Liver (tissue), 9 donors: ENCODE measurements around the gene CLIC1. TPM values are rescaled to one million over a fixed set of nuclear protein-coding genes. Genes with fewer than 3 reads are reported as not detected.

Experiments used
- DNase-seq: peaks from one replicate; pipeline ENCODE4 v3.0.0-alpha.2; 2017; ENCODE audit warnings: low spot score
- H3K27ac ChIP-seq, 2 donors: one replicate each; pipeline ENCODE4 v1.7.0; 2013; ENCODE audit warnings: inconsistent platforms in 2 of 2, low read length in 2 of 2, control low read depth in 1 of 2, low read depth in 1 of 2, mild to moderate bottlenecking in 1 of 2
- H3K27me3 ChIP-seq, 4 donors: one replicate each; pipeline versions ENCODE4 v1.6.1 to v1.7.0; 2013; ENCODE audit warnings: low read length in 3 of 4, inconsistent platforms in 1 of 4, mild to moderate bottlenecking in 1 of 4, moderate library complexity in 1 of 4; ENCODE audit not compliant: control insufficient read depth in 4 of 4, insufficient read depth in 4 of 4
- H3K36me3 ChIP-seq, 4 donors: one replicate each; pipeline versions ENCODE4 v1.6.1 to v1.7.0; 2013; ENCODE audit warnings: low read length in 3 of 4, mild to moderate bottlenecking in 3 of 4, low read depth in 1 of 4, moderate library complexity in 1 of 4; ENCODE audit not compliant: control insufficient read depth in 4 of 4, insufficient read depth in 3 of 4
- H3K4me1 ChIP-seq, 4 donors: one replicate each; pipeline versions ENCODE4 v1.6.1 to v1.7.0; 2013; ENCODE audit warnings: low read length in 3 of 4, mild to moderate bottlenecking in 3 of 4, moderate library complexity in 1 of 4; ENCODE audit not compliant: control insufficient read depth in 4 of 4, insufficient read depth in 4 of 4
- H3K4me3 ChIP-seq, 3 donors: one replicate each; pipeline versions ENCODE4 v1.6.1 to v1.7.0; 2013; ENCODE audit warnings: low read length in 3 of 3, control low read depth in 1 of 3, low read depth in 1 of 3, mild to moderate bottlenecking in 1 of 3
- H3K9ac ChIP-seq, 2 donors: one replicate each; pipeline ENCODE4 v1.7.0; 2013; ENCODE audit warnings: low read length in 2 of 2, mild to moderate bottlenecking in 2 of 2, moderate library complexity in 2 of 2, control low read depth in 1 of 2, low read depth in 1 of 2
- H3K9me3 ChIP-seq, 4 donors: one replicate each; pipeline versions ENCODE4 v1.6.1 to v1.7.0; 2013; ENCODE audit warnings: low read length in 3 of 4; ENCODE audit not compliant: control insufficient read depth in 4 of 4
- ATF3 ChIP-seq: IDR thresholded peaks from 2 replicates; pipeline ENCODE4 v1.6.1; 2016; ENCODE audit warnings: antibody characterized with exemption
- EGR1 ChIP-seq, 2 donors: IDR thresholded peaks; 2 replicates each; pipeline ENCODE4 v1.6.1; 2016 to 2018; ENCODE audit warnings: antibody characterized with exemption in 2 of 2, low read depth in 2 of 2
- FOXA1 ChIP-seq: IDR thresholded peaks from 2 replicates; pipeline ENCODE4 v1.6.1; 2016; ENCODE audit warnings: antibody characterized with exemption
- FOXA2 ChIP-seq: IDR thresholded peaks from 2 replicates; pipeline ENCODE4 v1.6.1; 2016; ENCODE audit warnings: antibody characterized with exemption
- GABPA ChIP-seq, 2 donors: IDR thresholded peaks in 1 of 2; conservative IDR thresholded peaks in 1 of 2; 2 replicates each; pipeline ENCODE4 v1.6.1; 2016; ENCODE audit warnings: antibody characterized with exemption in 2 of 2, mild to moderate bottlenecking in 1 of 2, moderate library complexity in 1 of 2
- HNF4A ChIP-seq, 2 donors: conservative IDR thresholded peaks; 2 replicates each; pipeline ENCODE4 v1.6.1; 2016; ENCODE audit warnings: antibody characterized with exemption in 2 of 2, mild to moderate bottlenecking in 2 of 2
- HNF4G ChIP-seq: IDR thresholded peaks from 2 replicates; pipeline ENCODE4 v1.6.1; 2016; ENCODE audit warnings: antibody characterized with exemption
- JUND ChIP-seq, 2 donors: IDR thresholded peaks; 2 replicates each; pipeline ENCODE4 v1.6.1; 2016; ENCODE audit warnings: antibody characterized with exemption in 2 of 2
- NR2F2 ChIP-seq: IDR thresholded peaks from 2 replicates; pipeline ENCODE4 v1.6.1; 2016; ENCODE audit warnings: antibody characterized with exemption
- RAD21 ChIP-seq, 2 donors: IDR thresholded peaks; 2 replicates each; pipeline ENCODE4 v1.6.1; 2016; ENCODE audit warnings: antibody characterized with exemption in 2 of 2, mild to moderate bottlenecking in 2 of 2
- REST ChIP-seq: IDR thresholded peaks from 2 replicates; pipeline ENCODE4 v1.6.1; 2016; ENCODE audit warnings: antibody characterized with exemption, mild to moderate bottlenecking
- RXRA ChIP-seq, 2 donors: IDR thresholded peaks; 2 replicates each; pipeline ENCODE4 v1.6.1; 2017 to 2018; ENCODE audit warnings: antibody characterized with exemption in 2 of 2, mild to moderate bottlenecking in 1 of 2
- SP1 ChIP-seq: IDR thresholded peaks from 2 replicates; pipeline ENCODE4 v1.6.1; 2018; ENCODE audit warnings: antibody characterized with exemption, mild to moderate bottlenecking
- TAF1 ChIP-seq: conservative IDR thresholded peaks from 2 replicates; pipeline ENCODE4 v1.6.1; 2016; ENCODE audit warnings: antibody characterized with exemption, mild to moderate bottlenecking
- YY1 ChIP-seq: IDR thresholded peaks from 2 replicates; pipeline ENCODE4 v1.6.1; 2016; ENCODE audit warnings: antibody characterized with exemption, mild to moderate bottlenecking
- WGBS: extraction: QIAGEN DNeasy Blood & Tissue Kit; methylation state at CpG from one replicate; pipeline ENCODE4 v1.1.7; 2013; 5-methylcytosine and 5-hydroxymethylcytosine counted together
- polyA plus RNA-seq, 2 donors: library from polyadenylated mRNA; stranded (reverse) in 1 of 2; unstranded in 1 of 2; fragments of 200-250 nt in 1 of 2; fragments of >200 nt in 1 of 2; fragmentation: Nextera tagmentation in 1 of 2; extraction: Ambion mirVana in 1 of 2; gene quantifications; one replicate each; pipeline versions ENCODE4 v1.2.1 to v1.2.3, GENCODE V29; 2013 to 2015
- total RNA-seq, 2 donors: library from RNA; depleted of rRNA; stranded (reverse); fragments of >200 nt; gene quantifications; one replicate each; pipeline ENCODE4 v1.2.3, GENCODE V29; 2014
- TF ChIP-seq, protein P1 (sequence below): IDR thresholded peaks from 2 replicates; pipeline ENCODE4 v1.6.1; 2016; ENCODE audit warnings: antibody characterized with exemption
- TF ChIP-seq, protein P2 (sequence below): fragments of 150-350 bp; IDR thresholded peaks from 2 replicates; pipeline ENCODE4 v1.5.1; 2017; ENCODE audit warnings: improper control_type of control experiment, low read depth, low read length; ENCODE audit not compliant: missing input control
- TF ChIP-seq, protein P3 (sequence below): IDR thresholded peaks from 2 replicates; pipeline ENCODE4 v1.6.1; 2016; ENCODE audit warnings: antibody characterized with exemption
- donor health status: healthy.
- donor health status: healthy.
- donor health status: healthy.
- donor health status: healthy.
- donor health status: healthy.

CLIC1 gene
- total and polyA plus RNA-seq, 4 donors = 56.5 to 124 (median 64.5) TPM

DNA sequence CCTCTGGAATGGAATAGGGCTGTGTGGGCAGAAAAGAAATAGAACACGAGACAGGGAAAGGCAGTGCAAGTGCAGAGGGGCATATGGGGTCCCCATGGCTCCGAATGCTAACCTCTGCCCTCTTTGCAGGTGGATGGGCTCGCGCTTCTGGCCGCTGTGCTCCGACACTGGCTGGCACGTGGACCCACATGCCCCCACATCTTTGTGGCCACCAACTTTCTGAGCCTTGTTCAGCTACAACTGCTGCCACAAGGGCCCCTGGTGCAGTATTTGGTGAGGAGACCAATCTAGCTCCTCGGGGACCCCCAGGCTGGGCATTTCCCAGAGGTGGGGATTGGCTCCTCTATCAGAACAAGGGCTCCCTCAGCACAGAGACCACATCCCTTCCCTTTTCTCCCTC lies 25.0 kb upstream of the CLIC1 start:
- H3K36me3 ChIP-seq = no peaks in the 10 kb centered on the region
- no peak overlapping the region for H3K9ac ChIP-seq
- WGBS = 97% methylated on average over 8 of the region's 8 CpGs
- H3K4me3 ChIP-seq = no peak overlapping the region
- no peak overlapping the region for H3K27ac ChIP-seq
- TF ChIP-seq JUND (IDR thresholded peaks at IDR 0.05) (no peak), REST (no peak), SP1 (no peak), HNF4A (conservative IDR thresholded peaks at IDR 0.05) (no peak), EGR1 (IDR thresholded peaks at IDR 0.05; ENCODE audit: low read depth in 2 of 2) (no peak), HNF4G (no peak), ATF3 (no peak), RXRA (IDR thresholded peaks at IDR 0.05) (no peak), NR2F2 (no peak)
- TF ChIP-seq, protein P1, sequence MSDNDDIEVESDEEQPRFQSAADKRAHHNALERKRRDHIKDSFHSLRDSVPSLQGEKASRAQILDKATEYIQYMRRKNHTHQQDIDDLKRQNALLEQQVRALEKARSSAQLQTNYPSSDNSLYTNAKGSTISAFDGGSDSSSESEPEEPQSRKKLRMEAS = no peak
- H3K9me3 ChIP-seq = no peaks in the 10 kb centered on the region
- H3K27me3 ChIP-seq = no peaks in the 10 kb centered on the region
- no peak for DNase-seq
- no peaks in the 10 kb centered on the region for H3K4me1 ChIP-seq

GRCh38 chr6:31760790-31761189 lies 24.5 kb upstream of the CLIC1 start:
- Histone ChIP-seq H3K36me3 (no peaks in the 10 kb centered on the region), H3K4me3 (no peak overlapping the region), H3K4me1 (no peaks in the 10 kb centered on the region), H3K27ac (no peak overlapping the region), H3K9ac (no peak overlapping the region), H3K9me3 (no peaks in the 10 kb centered on the region), H3K27me3 (no peaks in the 10 kb centered on the region)
- no peak for DNase-seq
- 94% methylated on average over 5 of the region's 5 CpGs for whole genome bisulfite sequencing
- TF ChIP-seq HNF4A (conservative IDR thresholded peaks at IDR 0.05) (no peak), RXRA (IDR thresholded peaks at IDR 0.05) (no peak), JUND (IDR thresholded peaks at IDR 0.05) (no peak), FOXA2 (no peak), NR2F2 (no peak), EGR1 (IDR thresholded peaks at IDR 0.05; ENCODE audit: low read depth in 2 of 2) (no peak), HNF4G (no peak), GABPA (IDR thresholded peaks at IDR 0.05 in 1 of 2, conservative IDR thresholded peaks at IDR 0.05 in 1 of 2) (no peak), REST (no peak), TAF1 (no peak), YY1 (no peak), RAD21 (IDR thresholded peaks at IDR 0.05) (no peak), FOXA1 (no peak)
- TF ChIP-seq, protein P2, sequence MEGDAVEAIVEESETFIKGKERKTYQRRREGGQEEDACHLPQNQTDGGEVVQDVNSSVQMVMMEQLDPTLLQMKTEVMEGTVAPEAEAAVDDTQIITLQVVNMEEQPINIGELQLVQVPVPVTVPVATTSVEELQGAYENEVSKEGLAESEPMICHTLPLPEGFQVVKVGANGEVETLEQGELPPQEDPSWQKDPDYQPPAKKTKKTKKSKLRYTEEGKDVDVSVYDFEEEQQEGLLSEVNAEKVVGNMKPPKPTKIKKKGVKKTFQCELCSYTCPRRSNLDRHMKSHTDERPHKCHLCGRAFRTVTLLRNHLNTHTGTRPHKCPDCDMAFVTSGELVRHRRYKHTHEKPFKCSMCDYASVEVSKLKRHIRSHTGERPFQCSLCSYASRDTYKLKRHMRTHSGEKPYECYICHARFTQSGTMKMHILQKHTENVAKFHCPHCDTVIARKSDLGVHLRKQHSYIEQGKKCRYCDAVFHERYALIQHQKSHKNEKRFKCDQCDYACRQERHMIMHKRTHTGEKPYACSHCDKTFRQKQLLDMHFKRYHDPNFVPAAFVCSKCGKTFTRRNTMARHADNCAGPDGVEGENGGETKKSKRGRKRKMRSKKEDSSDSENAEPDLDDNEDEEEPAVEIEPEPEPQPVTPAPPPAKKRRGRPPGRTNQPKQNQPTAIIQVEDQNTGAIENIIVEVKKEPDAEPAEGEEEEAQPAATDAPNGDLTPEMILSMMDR = no peak
- TF ChIP-seq, protein P1 = no peak
- TF ChIP-seq, protein P3, sequence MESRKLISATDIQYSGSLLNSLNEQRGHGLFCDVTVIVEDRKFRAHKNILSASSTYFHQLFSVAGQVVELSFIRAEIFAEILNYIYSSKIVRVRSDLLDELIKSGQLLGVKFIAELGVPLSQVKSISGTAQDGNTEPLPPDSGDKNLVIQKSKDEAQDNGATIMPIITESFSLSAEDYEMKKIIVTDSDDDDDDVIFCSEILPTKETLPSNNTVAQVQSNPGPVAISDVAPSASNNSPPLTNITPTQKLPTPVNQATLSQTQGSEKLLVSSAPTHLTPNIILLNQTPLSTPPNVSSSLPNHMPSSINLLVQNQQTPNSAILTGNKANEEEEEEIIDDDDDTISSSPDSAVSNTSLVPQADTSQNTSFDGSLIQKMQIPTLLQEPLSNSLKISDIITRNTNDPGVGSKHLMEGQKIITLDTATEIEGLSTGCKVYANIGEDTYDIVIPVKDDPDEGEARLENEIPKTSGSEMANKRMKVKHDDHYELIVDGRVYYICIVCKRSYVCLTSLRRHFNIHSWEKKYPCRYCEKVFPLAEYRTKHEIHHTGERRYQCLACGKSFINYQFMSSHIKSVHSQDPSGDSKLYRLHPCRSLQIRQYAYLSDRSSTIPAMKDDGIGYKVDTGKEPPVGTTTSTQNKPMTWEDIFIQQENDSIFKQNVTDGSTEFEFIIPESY = no peak
